SK-N-MC (cell line): Measurements from ENCODE around the gene TMUB1.

Experiments used
- EZH2 ChIP-seq: fragments of 200-600 bp; sonication (generic); IDR thresholded peaks from one replicate; pipeline ENCODE4 v1.6.1; 2017; ENCODE audit warnings: antibody characterized with exemption
- FOXP2 ChIP-seq: optimal IDR thresholded peaks from 2 replicates; pipeline ENCODE3; 2011; ENCODE audit warnings: mild to moderate bottlenecking, moderate library complexity; ENCODE audit not compliant: insufficient read depth; ENCODE audit errors: extremely low read length, control extremely low read depth
- POLR2AphosphoS5 ChIP-seq: IDR thresholded peaks from 2 replicates; pipeline ENCODE4 v1.6.1; 2012; ENCODE audit warnings: mild to moderate bottlenecking, low read depth, low read length, borderline replicate concordance

DNA sequence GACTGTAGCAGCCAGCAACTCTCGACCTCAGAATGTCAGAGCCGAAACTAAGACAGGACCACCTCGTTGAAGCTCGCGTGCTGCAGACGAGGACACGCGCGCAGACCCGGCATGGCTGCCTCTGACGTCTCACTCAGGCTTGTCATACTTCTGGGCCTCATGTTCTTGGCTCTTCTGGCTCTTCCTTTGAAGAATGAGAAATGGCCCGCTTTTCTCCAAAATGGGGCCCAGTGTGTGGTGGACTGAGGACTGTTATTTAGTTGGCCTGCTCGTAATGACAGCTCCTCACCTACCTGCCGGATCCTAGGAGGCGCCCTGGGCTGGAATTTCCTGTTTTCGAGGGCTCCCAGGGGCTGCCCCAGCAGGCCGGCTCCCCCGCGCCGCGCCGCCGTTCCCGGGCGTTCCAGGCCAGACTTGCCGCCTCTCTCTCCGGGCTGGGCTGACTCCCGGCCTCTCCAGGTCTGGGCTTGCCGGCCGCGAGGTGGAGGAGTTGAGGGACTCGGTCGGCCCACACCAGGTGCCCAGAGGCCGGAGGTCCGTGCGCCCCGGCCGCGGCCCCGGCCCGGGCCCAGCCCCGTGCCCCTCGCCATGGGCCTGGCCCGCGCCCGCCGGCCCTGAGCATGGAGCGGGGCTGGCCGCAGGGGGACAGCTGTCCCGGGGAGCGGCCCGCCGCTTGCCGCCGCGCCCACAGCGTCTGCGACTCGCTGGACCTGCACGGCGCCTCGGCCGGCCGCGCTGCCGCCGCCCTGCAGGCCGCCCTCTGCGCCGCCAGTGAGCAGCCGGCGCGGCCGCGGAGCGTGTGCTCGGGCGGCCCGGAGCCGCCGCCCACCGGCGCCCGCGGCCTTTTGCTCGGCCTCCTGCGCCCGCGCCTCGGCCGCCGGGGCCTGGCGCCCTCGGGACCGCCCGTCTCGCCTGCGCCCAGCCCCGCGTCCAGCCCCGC lies 31.1 kb upstream of the TMUB1 start:
- no peak for TF ChIP-seq EZH2
- TF ChIP-seq POLR2AphosphoS5: no peak
- TF ChIP-seq FOXP2: no peak
